H1 (cell line): ENCODE results near the gene FAM83G. TPM values are rescaled to one million over a fixed set of nuclear protein-coding genes. Genes with fewer than 3 reads are reported as not detected.
A peak's percentile ranks its signal among the peaks of the same experiment; 100 is the strongest.

Experiments used
- CTCF ChIA-PET: fragments of 300-600 bp; sonication (Branson Sonifier 250); formaldehyde crosslinking; loops from one replicate; lab custom pipeline; 2021; ENCODE audit not compliant: partially characterized antibody; lab: Charles Lee
- POLR2A ChIA-PET: fragments of 300-600 bp; sonication (Branson Sonifier 250); formaldehyde crosslinking; loops from one replicate; lab custom pipeline; 2021; ENCODE audit warnings: inconsistent platforms; ENCODE audit not compliant: partially characterized antibody; lab: Charles Lee
- DNase-seq, 2 experiments: peaks; one replicate each; pipeline versions ENCODE4 v3.0.0 to v3.0.0-alpha.2; 2010 to 2022; ENCODE audit warnings: low spot score in 2 of 2, low read depth in 1 of 2, mixed read lengths in 1 of 2
- FAIRE-seq: peaks from 2 replicates; lab custom pipeline; 2011; peaks lifted over from hg19 to GRCh38; lab: Jason Lieb, UNC
- H2AFZ ChIP-seq: 2 replicates; pipeline ENCODE4 v1.8.1; 2012; ENCODE audit warnings: low read length, inconsistent platforms
- H2AK5ac ChIP-seq: 2 replicates; pipeline ENCODE4 v1.6.1; 2013; ENCODE audit warnings: low read depth, low read length
- H2BK120ac ChIP-seq: replicated peaks from 2 replicates; pipeline ENCODE3; 2013; ENCODE audit warnings: low read depth, low read length, inconsistent platforms
- H2BK12ac ChIP-seq: 2 replicates; pipeline ENCODE4 v1.6.1; 2013; ENCODE audit warnings: low read depth, low read length
- H2BK15ac ChIP-seq: 2 replicates; pipeline ENCODE4 v1.6.1; 2013; ENCODE audit warnings: low read length
- H2BK20ac ChIP-seq: 2 replicates; pipeline ENCODE4 v1.6.1; 2013; ENCODE audit warnings: low read length
- H2BK5ac ChIP-seq: 2 replicates; pipeline ENCODE4 v1.6.1; 2013; ENCODE audit warnings: low read depth, low read length
- H3K14ac ChIP-seq: 2 replicates; pipeline ENCODE4 v1.6.1; 2013; ENCODE audit warnings: inconsistent platforms; ENCODE audit not compliant: insufficient read length
- H3K18ac ChIP-seq: 2 replicates; pipeline ENCODE4 v1.6.1; 2013; ENCODE audit warnings: low read length; ENCODE audit errors: extremely low read depth
- H3K23ac ChIP-seq: 2 replicates; pipeline ENCODE4 v1.6.1; 2013; ENCODE audit warnings: inconsistent platforms; ENCODE audit not compliant: insufficient read length
- H3K23me2 ChIP-seq: 2 replicates; pipeline ENCODE4 v1.6.1; 2013; ENCODE audit warnings: low read depth, low read length
- H3K27ac ChIP-seq: 2 replicates; pipeline ENCODE4 v1.6.1; 2011; ENCODE audit warnings: low read depth, low read length, inconsistent platforms
- H3K27me3 ChIP-seq, 4 experiments: replicated peaks in 1 of 4; 1 replicate in 1 of 4; 2 replicates in 3 of 4; pipeline versions ENCODE4 v1.6.1 to v1.8.1; 2011 to 2013; ENCODE audit warnings: low read length in 3 of 4, mild to moderate bottlenecking in 3 of 4, inconsistent platforms in 2 of 4, mixed read lengths in 2 of 4, moderate library complexity in 1 of 4; ENCODE audit not compliant: control insufficient read depth in 3 of 4, insufficient read depth in 3 of 4; ENCODE audit errors: extremely low read depth in 1 of 4
- H3K36me3 ChIP-seq, 4 experiments: 2 replicates each; pipeline versions ENCODE4 v1.6.1 to v1.8.1; 2011 to 2013; ENCODE audit warnings: mild to moderate bottlenecking in 4 of 4, low read length in 3 of 4, moderate library complexity in 2 of 4, control low read depth in 1 of 4, inconsistent platforms in 1 of 4; ENCODE audit not compliant: insufficient read depth in 4 of 4, control insufficient read depth in 2 of 4
- H3K4ac ChIP-seq: replicated peaks from 2 replicates; pipeline ENCODE3; 2013; ENCODE audit warnings: low read length, low read depth, mixed read lengths, inconsistent platforms; ENCODE audit not compliant: insufficient read length
- H3K4me1 ChIP-seq, 4 experiments: replicated peaks in 1 of 4; 1 replicate in 1 of 4; 2 replicates in 3 of 4; pipeline versions ENCODE4 v1.6.1 to v1.8.1; 2011 to 2013; ENCODE audit warnings: low read length in 3 of 4, inconsistent platforms in 2 of 4, mixed read lengths in 1 of 4; ENCODE audit not compliant: insufficient read depth in 4 of 4, control insufficient read depth in 3 of 4
- H3K4me2 ChIP-seq, 2 experiments: 2 replicates each; pipeline versions ENCODE4 v1.6.1 to v1.8.1; 2011 to 2013; ENCODE audit warnings: low read depth in 2 of 2, low read length in 2 of 2, control low read depth in 1 of 2, inconsistent platforms in 1 of 2, mild to moderate bottlenecking in 1 of 2; ENCODE audit not compliant: insufficient read depth in 1 of 2
- H3K4me3 ChIP-seq, 4 experiments: fragments of 200-600, 300-600 bp in 1 of 4; sonication (generic), shearing (Covaris generic), sonication (Bioruptor Twin) in 1 of 4; 2 replicates each; pipeline versions ENCODE4 v1.5.1 to v1.8.1; 2011 to 2016; ENCODE audit warnings: low read length in 4 of 4, low read depth in 3 of 4, control low read depth in 2 of 4, inconsistent platforms in 2 of 4, mild to moderate bottlenecking in 2 of 4, mixed read lengths in 1 of 4, moderate library complexity in 1 of 4; ENCODE audit not compliant: insufficient read depth in 2 of 4; ENCODE audit errors: extremely low read depth in 1 of 4
- H3K56ac ChIP-seq: replicated peaks from 2 replicates; pipeline ENCODE3; 2013; ENCODE audit warnings: low read depth, mild to moderate bottlenecking, mixed read lengths, low read length, inconsistent platforms; ENCODE audit not compliant: insufficient read length
- H3K79me1 ChIP-seq: 2 replicates; pipeline ENCODE4 v1.6.1; 2013; ENCODE audit warnings: low read depth, low read length, control low read depth
- H3K79me2 ChIP-seq, 2 experiments: 2 replicates each; pipeline versions ENCODE4 v1.6.1 to v1.8.1; 2012 to 2013; ENCODE audit warnings: low read length in 2 of 2, mild to moderate bottlenecking in 2 of 2, inconsistent platforms in 1 of 2; ENCODE audit not compliant: insufficient read depth in 2 of 2, control insufficient read depth in 1 of 2
- H3K9ac ChIP-seq, 4 experiments: replicated peaks in 1 of 4; 1 replicate in 1 of 4; 2 replicates in 3 of 4; pipeline versions ENCODE4 v1.6.1 to v1.8.1; 2011 to 2013; ENCODE audit warnings: low read depth in 3 of 4, low read length in 3 of 4, control low read depth in 2 of 4, mild to moderate bottlenecking in 2 of 4, moderate library complexity in 2 of 4, inconsistent platforms in 1 of 4; ENCODE audit errors: extremely low read depth in 1 of 4
- H3K9me3 ChIP-seq, 2 experiments: 2 replicates each; pipeline versions ENCODE4 v1.6.1 to v1.8.1; 2012 to 2013; ENCODE audit warnings: mild to moderate bottlenecking in 2 of 2, moderate library complexity in 2 of 2, control low read depth in 1 of 2, inconsistent platforms in 1 of 2, low read depth in 1 of 2, low read length in 1 of 2, mixed read lengths in 1 of 2; ENCODE audit not compliant: insufficient read depth in 2 of 2
- H4K20me1 ChIP-seq, 2 experiments: replicated peaks in 1 of 2; 2 replicates each; pipeline versions ENCODE3 to v1.8.1; 2011 to 2013; ENCODE audit warnings: inconsistent platforms in 2 of 2, low read length in 2 of 2, mild to moderate bottlenecking in 1 of 2; ENCODE audit not compliant: insufficient read depth in 2 of 2, control insufficient read depth in 1 of 2
- H4K5ac ChIP-seq: 2 replicates; pipeline ENCODE4 v1.6.1; 2013; ENCODE audit warnings: low read length, low read depth, mixed read lengths, inconsistent platforms; ENCODE audit not compliant: insufficient read length
- H4K8ac ChIP-seq: 2 replicates; pipeline ENCODE4 v1.8.0; 2013; ENCODE audit warnings: mild to moderate bottlenecking, moderate library complexity, low read length, inconsistent platforms; ENCODE audit not compliant: insufficient read depth; ENCODE audit errors: extremely low read depth
- H4K91ac ChIP-seq: replicated peaks from 2 replicates; pipeline ENCODE3; 2013; ENCODE audit warnings: low read length, mixed read lengths, inconsistent platforms; ENCODE audit not compliant: insufficient read length
- CBX5 ChIP-seq: fragments of 300-800, 300-1000 bp; sonication (generic); IDR thresholded peaks from 2 replicates; pipeline ENCODE4 v1.7.1; 2016; ENCODE audit warnings: antibody characterized with exemption, low read length, low read depth
- NRF1 ChIP-seq: IDR thresholded peaks from 2 replicates; pipeline ENCODE4 v1.6.1; 2011; ENCODE audit warnings: mild to moderate bottlenecking, low read depth, low read length, improper control_type of control experiment
- WGBS, 2 experiments: shearing (Covaris generic) in 1 of 2; methylation state at CpG; one replicate each; pipeline versions ENCODE4 v1.1.6 to v1.1.7; 2013 to 2015; ENCODE audit warnings: low lambda C conversion rate in 2 of 2, mixed read lengths in 2 of 2, inconsistent platforms in 1 of 2, low coverage in 1 of 2, missing lambda C conversion rate in 1 of 2; ENCODE audit not compliant: insufficient replicate concordance in 2 of 2, insufficient coverage in 1 of 2, insufficient read length in 1 of 2; ENCODE audit errors: extremely low coverage in 1 of 2, missing lambda C conversion rate in 1 of 2; 5-methylcytosine and 5-hydroxymethylcytosine counted together
- polyA plus RNA-seq, 7 experiments: library from polyadenylated mRNA; depleted of rRNA in 3 of 7; stranded (reverse) in 5 of 7; unstranded in 2 of 7; fragments of >200 nt in 5 of 7; fragments of 200-250 nt in 2 of 7; gene quantifications; 1 replicate in 5 of 7; 2 replicates in 1 of 7; 4 replicates in 1 of 7; pipeline versions ENCODE4 v1.2.1 to v1.2.3, GENCODE V29; 2011 to 2013; ENCODE audit warnings: missing spikeins in 2 of 7, mixed read lengths in 2 of 7
- total RNA-seq: library from RNA; stranded (reverse); fragmentation: NEBNext Ultra II Directional; extraction: Animal tissue kit (Norgen Biotek cat#: 25700); gene quantifications from 2 replicates; pipeline ENCODE4 v1.2.1, GENCODE V29; 2021
- TF ChIP-seq, protein P1 (sequence below): IDR thresholded peaks from 2 replicates; pipeline ENCODE4 v1.6.1; 2012; ENCODE audit warnings: inconsistent platforms

FAM83G gene
- total and polyA plus RNA-seq, 2 of the 8 experiments (the other 6 are each of a cell fraction or from before 2014, with no cell fraction given): 15.4 to 29.0 TPM

DNA sequence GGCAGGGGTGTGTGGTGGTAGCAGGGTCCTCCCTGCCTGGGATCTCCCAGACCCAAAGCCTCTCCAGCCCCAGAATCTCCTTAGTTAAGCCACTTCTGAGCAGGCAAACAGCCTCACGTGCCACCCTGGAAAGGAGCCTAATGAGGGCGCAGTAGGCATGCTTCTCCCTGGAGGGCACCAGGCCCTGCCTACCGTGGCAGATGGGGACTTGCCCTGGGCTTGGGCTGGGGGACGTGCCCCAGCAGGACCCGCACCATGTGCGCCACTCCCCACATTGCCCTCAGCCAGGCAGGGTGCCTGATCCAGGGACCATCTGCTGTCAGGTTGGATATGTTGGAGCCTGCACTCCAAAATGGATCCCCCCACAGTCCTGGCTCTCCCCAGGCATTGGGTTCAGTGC lies 14.2 kb downstream of the FAM83G start:
- peaks cover 0 to 44% of the 10 kb centered on the region in 2 experiments; a peak in 3 of 4 replicates for H3K79me2 ChIP-seq
- ChIA-PET POLR2A (interaction anchor here (0.7 to 3.0 kb wide), 2 partner anchors 11 to 12 kb away, joined by 3 to 21 read pairs; partner anchors contain the start of gene FAM83G), CTCF (interaction anchor here (0.6 to 1.0 kb wide), 2 partner anchors 20 to 30 kb away, joined by 3 to 4 read pairs; no protein-coding TSS in a partner anchor)
- peaks cover 13 to 41% of the 10 kb centered on the region in 2 experiments for H4K20me1 ChIP-seq
- H3K4ac ChIP-seq: no peak overlapping the region
- WGBS, 2 experiments: 93% methylated on average over 6 of the region's 6 CpGs; no CpG with 5 or more reads in 1 of the 2 experiments
- H2BK5ac ChIP-seq: peak overlapping the region; percentile 66
- no peak overlapping the region for H2BK12ac ChIP-seq
- H3K4me2 ChIP-seq: no peak overlapping the region
- H2BK120ac ChIP-seq: no peak overlapping the region
- H2AFZ ChIP-seq: no peak overlapping the region
- no peak overlapping the region for H3K27ac ChIP-seq
- H3K79me1 ChIP-seq: peaks cover 21% of the 10 kb centered on the region
- H3K18ac ChIP-seq: no peak overlapping the region; the same call in 1 of the 2 replicates
- no peak overlapping the region for H4K5ac ChIP-seq
- FAIRE-seq (no peak), DNase-seq (no peak)
- H4K8ac ChIP-seq: no peak overlapping the region
- H3K36me3 ChIP-seq: peaks cover 0 to 18% (median 10%) of the 10 kb centered on the region in 4 experiments; a peak in 6 of 8 replicates
- no peak overlapping the region for H3K23ac ChIP-seq
- H3K9me3 ChIP-seq: no peaks in the 10 kb centered on the region
- H3K4me3 ChIP-seq: no peak overlapping the region
- H3K4me1 ChIP-seq: no peaks in the 10 kb centered on the region
- H3K23me2 ChIP-seq: no peaks in the 10 kb centered on the region
- no peak overlapping the region for H3K9ac ChIP-seq
- no peak overlapping the region for H3K56ac ChIP-seq
- peak overlapping the region; percentile 48; the same call in 1 of the 2 replicates for H2BK20ac ChIP-seq
- no peak overlapping the region for H3K14ac ChIP-seq
- no peak overlapping the region for H2AK5ac ChIP-seq
- H2BK15ac ChIP-seq: no peak overlapping the region
- H4K91ac ChIP-seq: no peak overlapping the region
- H3K27me3 ChIP-seq: no peaks in the 10 kb centered on the region
- TF ChIP-seq CBX5 (no peak), NRF1 (no peak)
- TF ChIP-seq, protein P1, sequence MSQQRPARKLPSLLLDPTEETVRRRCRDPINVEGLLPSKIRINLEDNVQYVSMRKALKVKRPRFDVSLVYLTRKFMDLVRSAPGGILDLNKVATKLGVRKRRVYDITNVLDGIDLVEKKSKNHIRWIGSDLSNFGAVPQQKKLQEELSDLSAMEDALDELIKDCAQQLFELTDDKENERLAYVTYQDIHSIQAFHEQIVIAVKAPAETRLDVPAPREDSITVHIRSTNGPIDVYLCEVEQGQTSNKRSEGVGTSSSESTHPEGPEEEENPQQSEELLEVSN: no peak
